RKO (cell line): ENCODE measurements around the gene TIMM23.
"Not testable (repeated sequence)": the region's sequence is repeated elsewhere in the genome, so short reads cannot be mapped to it uniquely, and the experiment has no call there.

ENCODE experiments used
- DNase-seq: peaks from one replicate; pipeline ENCODE4 v3.0.0-alpha.2; 2016; ENCODE audit warnings: low spot score

TIMM23 gene

DNA sequence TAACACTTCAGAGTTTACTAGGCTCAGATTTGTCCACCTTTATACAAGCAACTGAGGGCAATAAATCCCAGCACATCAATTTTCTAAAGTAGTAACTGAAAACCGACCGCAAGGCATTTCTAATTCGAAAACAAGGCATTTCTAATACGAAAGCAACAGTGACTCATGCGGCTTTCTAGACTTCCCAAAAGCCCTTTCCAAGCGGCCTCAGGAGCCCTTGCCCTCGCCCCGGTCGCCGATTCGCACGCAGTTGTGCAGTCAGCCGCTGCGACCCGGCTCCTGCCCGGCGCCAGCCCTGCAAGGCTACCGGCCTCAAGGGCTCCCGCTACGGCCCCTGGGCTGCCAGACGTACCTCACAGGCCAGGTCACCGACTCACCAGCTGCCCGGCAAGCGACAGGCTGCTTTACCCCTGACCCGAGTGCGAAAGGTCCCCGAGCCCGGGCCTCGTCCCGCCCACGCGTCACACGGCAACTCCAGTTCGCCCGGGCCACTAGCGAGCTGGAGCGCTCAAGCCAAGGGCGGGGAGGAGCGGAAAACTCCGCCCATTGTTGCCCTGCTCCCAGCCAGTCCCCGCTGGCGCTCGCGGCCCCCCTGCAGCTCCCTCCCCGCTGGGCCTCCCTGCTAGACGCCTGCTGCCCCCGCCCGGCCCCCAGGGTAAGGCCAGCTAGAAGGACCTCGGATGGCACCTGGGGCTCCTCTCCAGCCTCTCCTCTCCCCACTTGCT lies 50.9 kb downstream of the TIMM23 start:
- DNase-seq = peak; percentile 98

- no peak for DNase-seq
Measured at GRCh38 chr10:46024948-46025347, 52.7 kb downstream of the TIMM23 start.

- no peak for DNase-seq
Measured at GRCh38 chr10:46025406-46025805, 53.1 kb downstream of the TIMM23 start.

GRCh38 chr10:46026106-46026505 lies 53.8 kb downstream of the TIMM23 start:
- no peak for DNase-seq

DNA sequence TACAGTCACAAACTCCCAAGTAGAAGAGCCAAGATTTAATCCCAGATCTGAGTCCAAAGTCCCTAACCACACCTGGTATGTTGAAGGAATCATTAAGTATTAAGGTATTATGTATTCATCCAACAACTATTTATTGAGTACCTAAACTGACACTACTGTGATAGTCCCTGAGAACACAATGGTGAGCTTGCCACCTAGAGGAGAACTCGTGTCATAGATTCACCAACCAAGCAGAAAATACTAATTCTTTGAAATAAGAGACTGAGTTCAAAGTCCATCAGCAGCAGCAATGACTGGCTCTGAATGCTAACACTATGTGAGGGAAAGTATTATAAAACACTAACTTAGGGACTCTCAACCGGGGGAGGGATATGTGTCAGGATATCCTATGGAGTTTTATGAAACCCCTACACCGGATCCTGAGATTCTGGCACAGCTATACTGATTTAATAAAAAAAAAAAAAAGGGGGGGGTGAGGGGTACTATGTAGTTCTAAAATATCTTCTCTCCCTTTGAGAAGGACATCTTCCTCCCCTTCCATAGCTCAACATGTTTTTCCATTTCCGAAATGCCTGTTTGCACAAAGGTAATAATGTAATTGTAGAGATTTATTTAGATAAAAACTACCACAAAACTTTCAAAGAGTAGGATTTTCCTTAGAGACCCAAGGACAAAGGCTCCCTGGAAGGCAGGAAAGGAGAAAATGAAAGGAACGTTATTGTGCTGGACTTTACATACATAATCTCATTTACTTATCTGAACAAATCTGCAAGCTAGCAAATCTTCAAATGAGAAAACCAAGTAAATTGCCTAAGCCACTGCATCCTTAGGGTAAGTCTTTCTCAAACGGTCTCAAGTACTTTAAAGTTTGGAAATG lies 56.5 kb downstream of the TIMM23 start:
- DNase-seq = peak; percentile 99

DNA sequence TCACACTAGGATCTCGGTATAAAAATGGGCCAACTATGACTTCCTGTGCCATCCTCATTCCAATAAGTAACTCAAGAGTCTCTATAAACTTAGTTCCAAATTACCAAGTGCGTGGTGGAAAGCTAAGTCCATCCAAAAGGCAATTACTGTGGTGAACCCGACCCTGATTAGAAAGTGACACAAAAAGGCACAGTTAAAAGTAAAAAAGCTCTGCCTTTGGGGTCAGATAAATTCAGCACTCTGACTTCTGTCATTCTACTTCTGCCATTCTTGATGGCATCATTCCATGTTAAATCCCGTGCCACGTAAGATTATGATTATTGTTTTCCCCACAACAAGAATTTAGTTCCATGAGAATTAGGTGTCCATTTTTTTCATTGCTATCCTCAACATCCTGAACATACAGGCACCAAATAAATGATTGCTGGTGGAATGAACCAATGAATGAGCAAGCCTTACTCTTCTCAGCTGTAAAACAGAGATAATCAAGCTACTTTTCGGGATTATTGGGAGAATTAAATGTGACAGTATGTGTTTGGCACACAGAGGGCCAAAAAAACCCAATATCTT lies 57.3 kb downstream of the TIMM23 start:
- peak; percentile 67 for DNase-seq

DNA sequence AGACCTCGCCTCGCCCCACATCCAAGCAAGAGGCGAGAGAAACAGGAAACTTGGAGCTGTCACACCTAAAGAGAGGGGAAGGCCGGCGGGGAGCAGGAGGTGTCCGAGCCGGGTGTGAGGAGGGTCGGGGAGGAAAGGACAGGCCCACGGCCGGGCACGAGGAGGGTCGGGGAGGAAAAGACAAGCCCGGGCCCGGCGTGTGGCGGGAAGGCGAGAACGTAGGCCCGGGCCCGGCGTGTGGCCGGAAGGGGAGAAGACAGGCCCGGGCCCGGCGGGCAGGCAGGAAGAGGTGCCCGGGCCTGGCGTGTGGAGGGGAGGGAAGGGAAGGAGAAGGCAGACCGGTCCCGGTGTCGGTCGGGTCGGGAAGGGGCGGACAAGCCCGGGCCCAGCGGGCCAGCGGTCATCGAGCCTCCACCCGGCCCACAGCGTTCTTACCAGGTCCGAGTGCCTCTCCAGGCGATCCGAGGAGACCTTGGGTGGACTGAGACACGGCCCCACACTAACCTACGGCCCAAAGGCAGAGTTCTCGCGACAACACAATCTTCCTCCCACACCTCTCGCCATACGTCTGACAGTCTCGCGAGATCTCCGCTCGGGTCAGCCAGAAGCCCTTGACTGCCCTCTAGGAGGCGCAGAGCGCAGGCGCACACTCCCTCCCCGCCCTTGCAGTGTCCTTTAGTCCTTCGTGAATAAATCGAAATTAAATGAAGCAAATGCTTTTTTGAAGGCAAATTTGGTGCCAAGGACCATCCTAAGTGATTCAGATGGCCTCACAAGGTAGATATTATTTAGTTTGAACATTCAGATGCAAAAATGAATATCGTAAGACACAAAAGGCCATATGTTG lies 58.0 kb downstream of the TIMM23 start, which contains the start of gene NCOA4:
Gene NCOA4 (minus strand): TSS at position 533 of the 847 bp plus-strand sequence. CDS start 13,943 bp downstream, outside the sequence.
- peak; percentile 100 for DNase-seq

DNA sequence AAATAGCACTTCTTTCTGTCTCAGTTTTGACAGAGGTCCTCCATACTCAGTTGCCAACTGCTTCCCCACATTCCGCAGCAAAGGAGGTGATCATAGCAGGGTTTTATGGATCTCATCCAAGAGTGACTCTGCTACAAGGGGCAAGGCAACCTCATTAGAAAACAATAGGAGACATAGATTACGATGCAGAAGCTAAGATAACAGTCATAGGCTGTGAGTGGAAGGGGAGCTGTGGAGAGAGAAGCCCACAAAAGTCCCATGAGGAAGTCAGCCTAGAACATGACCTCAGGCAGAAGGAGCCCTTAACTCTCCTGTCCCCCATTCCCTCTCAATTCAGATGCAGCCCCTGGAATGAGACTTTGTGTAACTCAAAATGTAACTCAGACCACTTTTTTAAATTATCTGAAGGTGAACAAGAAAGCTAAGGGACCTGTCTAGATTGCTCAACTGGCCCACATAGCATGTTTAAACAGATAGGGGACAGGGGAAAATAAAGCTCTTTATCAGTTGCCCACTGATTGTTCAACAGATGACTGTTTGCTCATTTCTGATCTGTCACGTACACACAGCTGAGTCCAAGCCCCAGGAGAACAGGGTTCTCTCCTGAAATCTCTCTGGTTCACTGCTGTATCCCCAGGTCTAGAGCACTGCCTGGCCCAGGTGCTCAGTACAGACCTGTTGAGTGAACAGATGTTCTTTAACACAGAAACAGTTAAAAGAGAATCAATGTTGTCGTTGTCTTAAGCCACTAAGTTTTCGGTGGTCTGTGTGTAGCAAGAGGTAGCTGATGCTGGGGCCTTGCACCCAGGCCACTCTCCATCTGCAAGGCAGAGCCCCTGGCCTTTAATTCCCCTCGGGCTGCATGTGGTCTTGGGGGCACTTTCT lies 59.6 kb downstream of the TIMM23 start:
- no peak for DNase-seq

DNA sequence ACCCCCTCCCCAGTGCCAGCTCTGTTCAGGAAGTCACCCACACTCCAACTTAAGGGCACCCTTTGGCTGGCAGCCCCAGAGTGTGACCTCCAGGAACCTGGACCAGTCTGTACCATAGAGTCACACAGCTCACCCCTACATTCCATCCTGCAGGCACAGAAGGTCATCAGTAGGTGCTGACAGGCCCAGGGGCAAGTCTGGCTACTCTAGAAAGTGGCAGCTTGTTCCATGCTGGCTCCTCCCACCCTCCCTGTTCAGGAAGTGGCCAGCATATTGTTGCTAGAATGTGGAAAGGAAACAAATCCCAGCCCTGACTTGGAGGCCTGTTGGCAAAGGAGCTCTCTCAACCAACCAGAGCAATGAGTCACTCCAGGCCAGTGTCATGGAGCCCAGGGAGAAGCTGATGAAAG lies 61.3 kb downstream of the TIMM23 start:
- DNase-seq = peak; percentile 64

DNA sequence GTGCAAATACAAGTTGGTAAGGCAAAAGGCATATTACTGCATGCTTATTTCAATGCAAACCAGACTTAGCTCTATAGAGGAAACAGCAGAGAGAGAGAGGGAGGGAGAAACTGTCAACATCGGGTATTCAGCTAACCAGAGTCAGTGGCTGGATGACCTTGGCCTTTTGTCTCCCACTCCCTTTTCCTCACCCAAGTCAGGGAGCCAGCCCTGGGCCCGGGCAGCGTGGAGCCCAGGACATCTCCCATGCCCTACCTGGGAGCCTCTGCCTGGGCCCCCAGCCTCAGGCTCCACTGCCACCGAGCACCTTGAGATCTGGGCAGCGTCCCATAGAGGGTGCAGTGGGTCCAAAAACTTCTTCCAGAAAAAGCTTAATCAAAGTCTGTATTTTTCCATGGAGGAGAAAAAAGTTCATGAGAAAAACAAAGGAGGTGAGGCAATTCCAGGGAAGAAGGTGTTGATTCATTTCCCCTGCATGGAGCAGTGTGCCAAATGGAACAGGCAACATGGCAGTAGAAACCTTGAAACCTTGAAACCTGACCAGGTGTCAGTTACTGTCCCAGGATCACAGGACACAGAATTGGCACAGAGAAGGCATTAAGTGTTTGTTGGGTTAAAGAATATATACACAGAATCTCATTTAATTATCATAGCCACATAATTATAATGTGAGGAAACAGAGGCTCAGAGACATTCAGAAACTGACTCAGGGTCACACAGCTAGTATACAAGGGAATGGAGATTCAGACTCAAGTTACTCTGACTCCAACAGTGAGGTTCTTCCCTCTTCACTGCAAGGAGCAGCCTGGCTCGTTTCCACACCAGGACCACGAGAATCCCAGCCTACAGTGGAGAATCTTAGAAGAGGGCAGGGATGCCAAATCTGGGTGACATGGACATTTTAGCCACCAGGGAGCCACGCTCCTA lies 63.9 kb downstream of the TIMM23 start:
- peak; percentile 35 for DNase-seq

DNA sequence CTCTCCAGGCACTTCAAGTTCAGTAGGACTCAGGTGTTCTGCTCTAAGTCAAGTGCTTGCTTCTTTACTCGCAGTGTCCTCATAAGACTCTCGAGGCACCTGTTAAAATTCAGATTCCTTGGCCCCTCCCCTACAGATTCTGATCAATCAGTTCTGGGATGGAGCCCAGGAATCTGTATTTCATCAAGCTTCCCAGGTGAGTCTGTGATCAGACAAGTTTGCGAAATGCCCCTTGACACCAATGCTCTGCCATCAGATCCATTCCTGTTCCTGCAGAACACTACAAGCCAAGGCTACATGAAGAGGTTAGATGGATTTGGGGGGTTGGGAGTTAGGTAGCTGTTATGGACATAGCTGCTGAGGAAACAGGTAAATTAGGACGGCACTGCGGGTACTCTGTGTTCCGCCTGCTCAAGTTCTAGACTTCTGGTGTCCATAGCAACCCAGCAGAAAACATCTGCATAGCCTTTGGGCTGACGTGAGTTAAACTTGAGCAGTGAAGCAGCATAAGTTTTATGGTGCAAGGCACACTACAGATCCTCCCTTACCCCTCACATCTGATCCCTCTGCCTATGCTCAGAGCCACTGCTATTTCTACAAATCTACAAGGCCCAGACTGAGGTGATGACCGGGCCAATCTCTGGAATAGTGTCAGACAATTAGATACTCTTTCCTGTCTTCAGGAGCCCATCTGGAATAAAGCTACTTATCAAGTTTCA lies 65.0 kb downstream of the TIMM23 start:
- no peak for DNase-seq

DNA sequence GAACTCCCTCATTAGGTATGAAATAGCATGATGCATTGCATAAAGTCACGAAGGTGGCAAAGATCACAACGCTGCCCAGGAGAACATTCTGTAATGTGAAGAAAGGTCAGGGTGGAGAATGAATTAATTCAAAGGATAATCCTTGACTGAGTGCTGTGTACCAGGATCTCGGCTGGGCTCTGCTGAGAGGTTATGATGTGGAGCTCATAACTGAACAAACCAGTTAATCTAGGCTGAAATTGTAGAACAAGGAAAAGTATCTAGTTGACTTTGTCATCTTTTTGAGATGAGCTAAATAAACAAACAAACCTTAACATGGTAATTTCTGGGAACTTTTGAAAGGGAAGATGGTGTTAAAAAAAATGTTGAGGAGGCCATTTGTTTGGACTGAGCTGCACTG lies 67.7 kb downstream of the TIMM23 start:
- no peak for DNase-seq

DNA sequence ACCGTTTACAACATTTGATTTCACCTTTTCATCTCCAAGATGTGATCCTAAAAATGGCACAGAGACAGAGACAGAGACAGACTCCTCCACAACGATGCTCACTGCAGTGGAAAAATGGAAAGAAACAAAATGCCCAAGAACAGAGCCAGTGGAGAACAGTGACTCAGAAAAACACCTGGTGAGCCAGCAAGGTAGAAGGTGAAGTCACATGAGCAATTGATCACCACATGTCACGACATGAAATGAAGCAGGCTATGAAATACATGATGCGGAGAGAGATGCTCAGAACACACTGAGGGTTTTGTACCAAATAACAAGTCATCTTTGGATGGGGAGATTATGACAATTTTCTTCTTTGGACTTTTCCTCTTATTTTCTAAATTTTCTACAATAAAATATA lies 70.2 kb downstream of the TIMM23 start:
- DNase-seq = no peak

DNA sequence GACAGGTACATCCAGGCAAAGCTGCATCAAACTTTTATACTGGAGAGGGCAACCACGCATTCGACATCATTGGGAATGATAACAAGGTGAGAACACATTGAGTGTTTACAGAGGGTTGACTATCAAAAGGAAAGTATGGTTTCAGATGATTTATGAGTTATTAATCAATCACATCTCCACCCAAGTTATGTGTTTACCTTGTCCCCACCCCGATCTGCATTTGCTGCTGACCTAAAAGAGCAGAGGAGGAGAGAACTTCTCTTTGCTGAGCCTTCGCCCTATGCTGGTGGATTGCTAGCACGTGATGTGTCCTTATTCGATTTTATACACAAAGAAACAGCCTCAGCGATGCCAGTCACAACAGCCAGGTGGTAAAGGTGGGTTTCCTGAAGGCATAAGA lies 74.0 kb downstream of the TIMM23 start, which contains the start of gene MSMB:
Gene MSMB (minus strand): TSS at position 9 of the 400 bp plus-strand sequence. CDS start 32 bp downstream, outside the sequence.
- DNase-seq = no peak

DNA sequence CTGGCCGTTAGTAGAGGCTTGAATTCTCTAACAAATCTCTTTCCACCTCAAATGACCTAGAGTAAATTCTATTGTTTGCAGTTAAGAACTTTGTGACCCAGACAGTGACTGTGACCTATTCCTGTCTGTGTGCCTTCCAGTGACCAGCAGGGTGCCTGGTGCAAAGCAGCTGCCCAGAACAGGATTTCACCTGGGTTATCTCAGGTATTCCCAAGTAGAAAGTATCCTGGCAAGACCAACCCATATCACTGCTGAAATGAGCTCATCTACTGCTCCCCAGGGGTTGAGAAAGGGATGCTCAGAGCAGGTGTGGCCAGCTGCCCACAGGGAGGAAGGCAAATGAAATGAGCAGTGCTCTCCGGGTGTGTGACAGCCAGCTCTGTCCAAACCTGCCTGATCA lies 75.9 kb downstream of the TIMM23 start:
- DNase-seq = no peak

- DNase-seq = not testable (repeated sequence)
Measured at GRCh38 chr10:46049497-46049831, 77.2 kb downstream of the TIMM23 start.

- no peak for DNase-seq
Measured at GRCh38 chr10:46050941-46051623, 78.8 kb downstream of the TIMM23 start.

DNA sequence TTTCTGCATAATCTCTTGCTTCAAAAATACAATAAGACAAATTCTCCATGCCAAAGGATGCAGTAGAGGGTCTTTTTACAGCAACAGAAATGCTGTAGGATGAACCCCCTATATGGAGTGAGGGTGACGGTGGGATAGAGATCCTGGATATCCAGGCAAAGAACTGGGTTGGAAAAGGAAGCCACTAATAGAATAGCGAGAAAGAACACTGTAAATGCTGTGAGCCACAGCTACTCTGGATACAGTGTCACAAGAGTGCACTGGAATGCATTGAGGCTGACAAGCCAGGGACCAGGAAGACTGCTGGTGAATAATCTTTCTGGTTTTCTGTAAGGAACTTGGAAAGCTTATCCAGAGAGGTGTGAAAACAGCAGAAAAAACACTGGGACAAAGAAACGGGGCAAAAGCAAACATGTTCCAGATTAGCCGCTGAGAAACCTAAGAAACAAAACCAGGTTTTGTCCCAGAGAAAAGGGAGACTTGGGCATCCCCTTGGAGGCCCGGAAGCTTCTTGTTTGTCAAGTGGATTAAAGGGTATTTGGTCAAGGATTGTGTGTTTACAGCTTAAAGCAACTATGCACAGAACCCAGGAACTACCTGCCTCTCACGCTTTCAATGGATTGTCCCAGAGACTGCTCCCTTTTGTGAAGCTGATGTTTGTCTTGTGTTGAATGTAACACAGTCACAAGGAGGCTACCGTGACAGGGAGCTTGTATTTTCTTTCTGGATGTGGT lies 79.9 kb downstream of the TIMM23 start:
- no peak for DNase-seq
